ENCODE measurements around the gene TSPAN12.

DNA sequence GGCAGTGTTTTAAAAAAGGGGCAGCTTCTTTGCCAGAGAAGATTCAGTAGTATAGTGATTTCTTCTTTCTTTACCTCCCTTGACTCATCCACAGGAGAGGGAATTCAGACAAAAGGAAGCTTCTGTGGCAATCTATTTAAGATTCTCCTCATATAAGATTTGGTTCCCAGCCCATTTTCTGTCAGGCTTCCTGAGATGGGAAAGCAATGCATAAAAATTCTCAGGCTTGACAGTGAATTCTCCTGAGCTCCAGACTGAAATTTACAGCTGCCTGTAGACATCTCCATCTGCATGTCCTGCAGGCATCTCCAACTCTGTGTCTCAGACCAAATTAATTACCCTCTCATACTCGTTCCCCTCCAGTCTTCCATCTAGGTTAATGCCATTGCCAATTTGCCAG is 72.8 kb downstream of the TSPAN12 start:
- TF ChIP-seq CTCF (IDR thresholded peaks at IDR 0.05) (no peak), POLR2A (IDR thresholded peaks at IDR 0.05) (no peak)

All from adrenal gland (tissue), 5 donors.